GM11168 (cell line): ENCODE data around the gene AKNA.

Experiments used
- in situ Hi-C: fragments of 300-500 bp; cut with MboI; formaldehyde crosslinking; loops from one replicate; pipeline ENCODE4 v1.12.0; 2022; ENCODE audit warnings: low sequenced_read_pairs; ENCODE audit not compliant: unreplicated experiment

Gene AKNA

GRCh38 chr9:114418053-114418452, 30.3 kb upstream of the AKNA start:
- in situ Hi-C loops, result loop anchor here (25.0 kb wide), 1 partner anchor 594 kb away; no protein-coding TSS in a partner anchor

- in situ Hi-C loops, result loop anchor here (25.0 kb wide), 1 partner anchor 595 kb away; no protein-coding TSS in a partner anchor
Measured at GRCh38 chr9:114417511-114417910, 29.7 kb upstream of the AKNA start.

- in situ Hi-C loops, result loop anchor here (25.0 kb wide), 1 partner anchor 595 kb away; no protein-coding TSS in a partner anchor
Measured at GRCh38 chr9:114416906-114417305, 29.1 kb upstream of the AKNA start.

- in situ Hi-C loops, result loop anchor here (25.0 kb wide), 1 partner anchor 596 kb away; no protein-coding TSS in a partner anchor
Measured at GRCh38 chr9:114416290-114416689, 28.5 kb upstream of the AKNA start.

GRCh38 chr9:114414346-114414745, 26.6 kb upstream of the AKNA start:
- in situ Hi-C loops, result loop anchor here (5.0 to 25.0 kb wide), 2 partner anchors 233 to 598 kb away; no protein-coding TSS in a partner anchor

- in situ Hi-C loops, result loop anchor here (5.0 to 25.0 kb wide), 2 partner anchors 233 to 598 kb away; no protein-coding TSS in a partner anchor
Measured at GRCh38 chr9:114413861-114414301, 26.1 kb upstream of the AKNA start.

- in situ Hi-C loops, result loop anchor here (5.0 to 25.0 kb wide), 2 partner anchors 235 to 600 kb away; no protein-coding TSS in a partner anchor
Measured at GRCh38 chr9:114412048-114412683, 24.4 kb upstream of the AKNA start.

GRCh38 chr9:114411452-114411851, 23.7 kb upstream of the AKNA start:
- in situ Hi-C loops, result loop anchor here (5.0 to 25.0 kb wide), 2 partner anchors 236 to 601 kb away; no protein-coding TSS in a partner anchor

- in situ Hi-C loops, result loop anchor here (5.0 to 25.0 kb wide), 2 partner anchors 236 to 601 kb away; no protein-coding TSS in a partner anchor
Measured at GRCh38 chr9:114410910-114411309, 23.1 kb upstream of the AKNA start.

- in situ Hi-C loops, result loop anchor here (5.0 to 25.0 kb wide), 2 partner anchors 237 to 602 kb away; no protein-coding TSS in a partner anchor
Measured at GRCh38 chr9:114409842-114410241, 22.1 kb upstream of the AKNA start.

GRCh38 chr9:114409103-114409780, 21.5 kb upstream of the AKNA start:
- in situ Hi-C loops, result loop anchor here (25.0 kb wide), 1 partner anchor 603 kb away; no protein-coding TSS in a partner anchor

GRCh38 chr9:114408645-114409044, 20.9 kb upstream of the AKNA start:
- in situ Hi-C loops, result loop anchor here (25.0 kb wide), 1 partner anchor 604 kb away; no protein-coding TSS in a partner anchor

- in situ Hi-C loops, result loop anchor here (25.0 kb wide), 1 partner anchor 604 kb away; no protein-coding TSS in a partner anchor
Measured at GRCh38 chr9:114407889-114408288, 20.1 kb upstream of the AKNA start.

- in situ Hi-C loops, result loop anchor here (25.0 kb wide), 1 partner anchor 606 kb away; no protein-coding TSS in a partner anchor
Measured at GRCh38 chr9:114406441-114406840, 18.7 kb upstream of the AKNA start.

- in situ Hi-C loops, result loop anchor here (25.0 kb wide), 1 partner anchor 607 kb away; no protein-coding TSS in a partner anchor
Measured at GRCh38 chr9:114405294-114406034, 17.7 kb upstream of the AKNA start.

GRCh38 chr9:114404531-114404930, 16.7 kb upstream of the AKNA start:
- in situ Hi-C loops, result loop anchor here (25.0 kb wide), 1 partner anchor 608 kb away; no protein-coding TSS in a partner anchor

GRCh38 chr9:114403153-114403756, 15.5 kb upstream of the AKNA start:
- in situ Hi-C loops, result loop anchor here (25.0 kb wide), 1 partner anchor 609 kb away; no protein-coding TSS in a partner anchor

GRCh38 chr9:114401344-114401743, 13.6 kb upstream of the AKNA start:
- in situ Hi-C loops, result loop anchor here (25.0 kb wide), 1 partner anchor 611 kb away; no protein-coding TSS in a partner anchor

- in situ Hi-C loops, result loop anchor here (25.0 kb wide), 1 partner anchor 612 kb away; no protein-coding TSS in a partner anchor
Measured at GRCh38 chr9:114400772-114401171, 13.0 kb upstream of the AKNA start.
